Measurements from ENCODE around the gene MACROD2. TPM values are rescaled to one million over a fixed set of nuclear protein-coding genes. Genes with fewer than 3 reads are reported as not detected.

The MACROD2 gene
- total RNA-seq, 2 donors from 2014 or later, result 8.0 to 19.4 TPM

DNA sequence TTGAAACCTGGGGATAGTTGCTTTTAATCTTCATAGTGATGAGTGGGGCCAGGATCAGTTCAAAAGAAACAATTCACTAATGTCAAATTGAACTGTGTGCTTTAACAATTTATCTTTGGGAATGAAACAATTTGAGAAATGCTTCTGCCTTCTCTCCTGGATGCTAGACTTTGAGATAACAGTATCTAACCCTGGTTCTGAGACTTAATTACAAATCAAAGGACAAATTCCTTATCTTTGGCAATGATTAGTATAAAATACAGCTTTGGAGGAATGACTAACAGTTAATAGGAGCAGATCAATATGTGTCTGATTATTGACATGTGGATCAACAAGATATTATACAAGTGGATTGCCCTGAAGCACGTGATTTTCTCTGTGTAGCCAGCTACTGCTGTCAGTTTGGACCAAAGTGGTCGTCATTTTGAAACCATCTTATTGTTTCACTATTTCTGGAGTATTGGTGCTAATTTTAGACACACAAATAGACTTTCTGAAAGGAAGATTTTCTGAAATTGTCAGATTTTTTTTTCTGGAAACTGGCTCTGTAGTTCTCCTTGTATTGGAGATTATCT is 348.3 kb downstream of the MACROD2 start:
- Histone ChIP-seq H3K4me3 (no peak overlapping the region), H3K9me3 (no peaks in the 10 kb centered on the region), H3K36me3 (no peaks in the 10 kb centered on the region), H3K4me1 (replicated peaks) (no peaks in the 10 kb centered on the region), H3K27ac (no peak overlapping the region), H3K27me3 (replicated peaks; ENCODE audit: insufficient read depth) (no peaks in the 10 kb centered on the region)
- WGBS, result 97% methylated on average over 2 of the region's 2 CpGs
- TF ChIP-seq POLR2A (IDR thresholded peaks at IDR 0.05) (no peak), POLR2AphosphoS5 (IDR thresholded peaks at IDR 0.05) (no peak)
- TF ChIP-seq, protein P1, sequence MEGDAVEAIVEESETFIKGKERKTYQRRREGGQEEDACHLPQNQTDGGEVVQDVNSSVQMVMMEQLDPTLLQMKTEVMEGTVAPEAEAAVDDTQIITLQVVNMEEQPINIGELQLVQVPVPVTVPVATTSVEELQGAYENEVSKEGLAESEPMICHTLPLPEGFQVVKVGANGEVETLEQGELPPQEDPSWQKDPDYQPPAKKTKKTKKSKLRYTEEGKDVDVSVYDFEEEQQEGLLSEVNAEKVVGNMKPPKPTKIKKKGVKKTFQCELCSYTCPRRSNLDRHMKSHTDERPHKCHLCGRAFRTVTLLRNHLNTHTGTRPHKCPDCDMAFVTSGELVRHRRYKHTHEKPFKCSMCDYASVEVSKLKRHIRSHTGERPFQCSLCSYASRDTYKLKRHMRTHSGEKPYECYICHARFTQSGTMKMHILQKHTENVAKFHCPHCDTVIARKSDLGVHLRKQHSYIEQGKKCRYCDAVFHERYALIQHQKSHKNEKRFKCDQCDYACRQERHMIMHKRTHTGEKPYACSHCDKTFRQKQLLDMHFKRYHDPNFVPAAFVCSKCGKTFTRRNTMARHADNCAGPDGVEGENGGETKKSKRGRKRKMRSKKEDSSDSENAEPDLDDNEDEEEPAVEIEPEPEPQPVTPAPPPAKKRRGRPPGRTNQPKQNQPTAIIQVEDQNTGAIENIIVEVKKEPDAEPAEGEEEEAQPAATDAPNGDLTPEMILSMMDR (IDR thresholded peaks at IDR 0.05), result no peak
- DNase-seq (ENCODE audit: low spot score), result no peak
- intact Hi-C loops (cut with DNase I), result no loop called here

DNA sequence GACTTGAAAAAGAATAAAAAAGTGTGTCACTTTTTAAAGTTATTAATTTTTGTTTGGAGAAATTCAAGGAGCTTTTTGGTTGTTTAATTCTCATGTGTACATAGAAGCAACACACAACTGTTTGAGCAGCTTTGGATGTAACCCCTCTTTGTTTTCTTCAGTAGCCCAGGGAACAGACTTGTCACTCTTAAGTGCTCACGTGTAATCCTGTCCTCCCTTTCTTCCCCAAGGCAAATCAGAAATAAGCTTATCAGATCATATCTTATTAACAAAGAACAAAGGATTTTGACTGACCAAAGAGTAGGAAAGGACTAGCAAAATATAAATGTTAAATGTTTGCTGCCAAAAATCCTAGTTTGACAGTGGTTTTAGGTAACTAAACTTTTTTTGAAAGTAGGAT is 349.4 kb downstream of the MACROD2 start:
- intact Hi-C loops (cut with DNase I), result no loop called here
- 29% methylated on average over 1 of the region's 1 CpG for WGBS
- no peak for TF ChIP-seq POLR2A (IDR thresholded peaks at IDR 0.05)
- no peak for TF ChIP-seq POLR2AphosphoS5 (IDR thresholded peaks at IDR 0.05)
- TF ChIP-seq, protein P1 (IDR thresholded peaks at IDR 0.05), result no peak

DNA sequence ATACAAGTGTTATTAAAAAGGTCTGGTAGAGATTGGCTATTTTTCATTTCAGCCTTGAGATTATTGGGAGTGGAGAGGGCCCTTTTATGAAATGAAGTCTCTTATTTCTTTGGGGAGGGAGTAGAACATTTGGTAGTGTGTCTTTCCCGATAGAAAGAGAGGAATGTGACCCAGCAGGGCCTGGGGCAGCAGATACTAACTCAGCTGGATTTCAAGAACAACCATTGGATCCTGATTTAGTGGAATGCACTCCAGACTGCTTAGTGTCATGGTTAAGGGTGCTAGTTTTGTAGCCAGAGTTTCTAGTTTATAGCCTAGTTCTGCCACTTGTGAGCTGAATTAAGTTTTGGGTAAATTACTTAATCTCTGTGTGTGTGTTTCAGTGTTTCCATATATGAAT is 360.5 kb downstream of the MACROD2 start:
- DNase-seq (ENCODE audit: low spot score), result no peak
- Histone ChIP-seq H3K4me1 (replicated peaks) (no peaks in the 10 kb centered on the region), H3K27me3 (replicated peaks; ENCODE audit: insufficient read depth) (no peaks in the 10 kb centered on the region), H3K4me3 (no peak overlapping the region), H3K36me3 (no peaks in the 10 kb centered on the region), H3K9me3 (no peaks in the 10 kb centered on the region), H3K27ac (no peak overlapping the region)
- intact Hi-C loops (cut with DNase I), result no loop called here
- TF ChIP-seq POLR2AphosphoS5 (IDR thresholded peaks at IDR 0.05) (no peak), POLR2A (IDR thresholded peaks at IDR 0.05) (no peak)
- TF ChIP-seq, protein P1 (IDR thresholded peaks at IDR 0.05), result no peak
- WGBS, result 31% methylated on average over 1 of the region's 1 CpG

More for the DNA sequence above, 349.4 kb downstream of the MACROD2 start:
- Histone ChIP-seq H3K4me1 (replicated peaks) (no peaks in the 10 kb centered on the region), H3K27ac (no peak overlapping the region), H3K36me3 (no peaks in the 10 kb centered on the region), H3K4me3 (no peak overlapping the region), H3K9me3 (no peaks in the 10 kb centered on the region), H3K27me3 (replicated peaks; ENCODE audit: insufficient read depth) (no peaks in the 10 kb centered on the region)
- no peak for DNase-seq (ENCODE audit: low spot score)

DNA sequence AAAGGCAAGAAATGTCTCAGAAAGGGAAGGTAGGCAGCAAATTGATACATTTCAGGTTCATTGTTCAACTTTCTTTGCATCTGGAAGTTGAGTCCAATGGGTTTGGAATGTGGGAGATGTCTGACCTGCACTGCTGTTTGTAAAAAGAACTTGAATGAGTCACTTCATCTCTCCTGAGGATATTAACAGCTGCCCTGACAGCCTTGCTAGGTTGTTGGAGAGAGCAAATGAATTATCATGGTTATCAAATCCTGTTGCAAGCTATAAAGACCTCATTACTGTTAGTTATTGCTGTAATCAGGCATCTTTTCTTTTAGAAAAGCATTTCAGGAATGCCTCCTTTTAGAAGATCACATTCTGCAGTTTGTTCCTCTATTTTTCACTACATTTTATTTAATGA is 365.1 kb downstream of the MACROD2 start:
- Histone ChIP-seq H3K27me3 (replicated peaks; ENCODE audit: insufficient read depth) (no peaks in the 10 kb centered on the region), H3K4me1 (replicated peaks) (no peaks in the 10 kb centered on the region), H3K27ac (no peak overlapping the region), H3K9me3 (no peaks in the 10 kb centered on the region), H3K36me3 (no peaks in the 10 kb centered on the region), H3K4me3 (no peak overlapping the region)
- no peak for TF ChIP-seq POLR2AphosphoS5 (IDR thresholded peaks at IDR 0.05)
- intact Hi-C loops (cut with DNase I), result no loop called here
- no peak for DNase-seq (ENCODE audit: low spot score)

DNA sequence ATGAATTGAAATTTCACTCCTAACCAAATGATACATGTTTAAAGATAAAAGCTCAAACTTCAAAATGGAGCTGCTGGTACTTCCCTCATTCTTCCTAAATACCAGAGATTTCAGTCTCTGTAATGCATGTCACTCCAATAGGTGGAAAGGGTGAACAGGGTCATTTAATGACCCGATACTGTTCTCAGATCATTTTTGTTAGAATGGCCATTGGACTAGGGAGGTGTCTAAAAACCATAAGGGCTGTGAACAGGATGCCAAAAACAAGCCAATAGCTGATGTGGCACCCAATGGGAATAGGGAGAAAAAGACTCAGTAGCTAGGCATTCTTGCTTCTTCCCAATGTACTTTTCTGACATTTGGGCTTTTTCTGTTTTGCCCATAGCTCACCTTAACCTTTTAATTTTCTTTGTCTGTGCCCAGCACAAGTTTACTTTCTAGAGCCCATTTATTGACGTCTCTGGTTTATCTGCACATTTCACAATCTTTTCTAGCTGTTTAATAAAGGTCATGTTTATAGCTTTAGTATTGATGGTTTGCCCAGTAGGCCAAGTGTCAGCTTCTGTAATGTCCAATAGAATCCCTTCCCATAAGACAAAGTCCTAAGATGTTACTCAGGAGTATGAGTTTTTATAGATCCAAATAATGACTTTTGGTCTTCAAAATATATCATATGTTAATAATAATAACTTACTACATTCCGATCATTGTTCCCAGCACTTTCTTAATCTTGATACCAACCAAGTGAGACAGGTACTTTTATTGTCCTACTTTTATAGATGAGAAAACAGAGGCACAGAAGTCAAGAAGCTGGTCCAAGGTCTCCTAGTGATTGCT is 366.4 kb downstream of the MACROD2 start:
- TF ChIP-seq POLR2A (IDR thresholded peaks at IDR 0.05) (no peak), POLR2AphosphoS5 (IDR thresholded peaks at IDR 0.05) (no peak)
- TF ChIP-seq, protein P1 (IDR thresholded peaks at IDR 0.05), result no peak
- intact Hi-C loops (cut with DNase I), result no loop called here
- no peak overlapping the region for H3K4me3 ChIP-seq
- no peaks in the 10 kb centered on the region for H3K36me3 ChIP-seq
- no peaks in the 10 kb centered on the region for H3K27me3 ChIP-seq (replicated peaks; ENCODE audit: insufficient read depth)
- no peaks in the 10 kb centered on the region for H3K9me3 ChIP-seq
- DNase-seq (ENCODE audit: low spot score), result no peak
- 86% methylated on average over 3 of the region's 3 CpGs for WGBS
- no peaks in the 10 kb centered on the region for H3K4me1 ChIP-seq (replicated peaks)
- no peak overlapping the region for H3K27ac ChIP-seq
